ENCODE results near the gene GTPBP6.
"Not testable (repeated sequence)": the region's sequence is repeated elsewhere in the genome, so short reads cannot be mapped to it uniquely, and the experiment has no call there.

Gene GTPBP6

DNA sequence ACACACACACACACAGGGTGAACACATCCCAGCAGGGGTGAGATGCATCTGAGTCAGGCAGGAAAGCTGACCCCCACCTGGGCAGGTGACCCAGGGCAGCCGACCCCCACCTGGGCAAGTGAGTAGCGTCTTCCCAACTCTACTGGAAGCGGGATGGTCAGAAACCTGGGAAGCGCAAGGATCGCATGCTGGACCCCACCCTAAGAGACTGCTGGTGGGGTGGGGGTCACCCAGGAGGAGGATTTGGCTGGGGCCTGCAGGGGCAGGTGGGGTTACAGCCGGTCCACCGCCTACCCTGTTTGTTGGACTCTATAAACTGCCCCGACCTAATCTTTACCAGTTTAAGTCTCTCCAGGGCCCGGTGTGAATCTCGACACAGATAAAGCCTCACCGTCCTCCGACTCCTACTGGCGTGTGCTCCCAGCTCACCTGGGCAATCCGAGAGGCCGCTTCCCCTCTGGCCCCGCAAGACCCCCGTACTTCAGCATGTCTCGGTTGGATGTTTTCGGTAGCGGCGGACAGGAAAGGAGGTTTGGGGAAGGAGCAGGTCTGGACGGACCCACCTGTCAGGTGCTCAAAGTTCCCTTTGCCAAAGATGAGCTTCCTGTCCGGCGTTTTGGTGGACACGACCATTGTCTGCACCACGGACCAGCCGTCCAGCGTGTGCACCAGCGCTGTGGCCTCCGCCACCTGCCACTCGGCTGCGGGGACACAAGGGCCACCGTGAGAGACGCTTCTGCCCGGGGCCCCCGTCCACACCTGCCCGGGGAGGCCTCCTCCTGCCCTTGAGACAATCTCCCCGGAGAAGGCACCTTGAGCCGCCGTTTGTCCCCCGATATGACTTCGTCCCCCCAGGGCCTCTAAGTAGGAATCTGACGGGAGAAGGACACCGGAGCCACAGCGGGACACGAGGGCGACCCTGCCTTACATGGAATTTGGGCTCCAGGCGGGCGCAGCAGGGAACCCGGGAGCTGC is 2.0 kb downstream of the GTPBP6 start:
- no peak for DNase-seq (ENCODE audit: low read depth)

GRCh38 chrX:314781-315595 is 3.6 kb downstream of the GTPBP6 start:
- DNase-seq (ENCODE audit: low read depth): no peak

- DNase-seq (ENCODE audit: low read depth): no peak
These were observed 4.5 kb downstream of the GTPBP6 start for GRCh38 chrX:314049-314448.

DNA sequence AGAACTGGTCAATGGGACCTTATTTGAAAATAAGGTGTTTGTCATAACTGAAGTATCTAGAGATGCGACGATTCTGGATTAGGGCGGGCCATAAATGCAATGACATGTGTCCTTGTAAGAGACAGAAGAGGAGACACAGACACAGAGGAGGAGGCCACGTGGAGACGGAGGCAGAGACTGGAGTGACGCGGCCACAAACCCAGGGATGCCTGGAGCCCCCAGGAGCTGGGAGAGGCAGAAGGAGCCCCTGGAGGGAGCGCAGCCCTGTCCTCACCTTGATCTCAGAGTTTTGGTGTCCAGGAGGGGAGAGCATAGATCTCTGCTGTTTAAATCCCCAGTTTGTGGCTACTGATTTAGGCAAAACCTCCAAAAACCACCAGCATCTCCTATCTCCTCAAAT is 5.0 kb downstream of the GTPBP6 start:
- DNase-seq (ENCODE audit: low read depth): no peak

DNA sequence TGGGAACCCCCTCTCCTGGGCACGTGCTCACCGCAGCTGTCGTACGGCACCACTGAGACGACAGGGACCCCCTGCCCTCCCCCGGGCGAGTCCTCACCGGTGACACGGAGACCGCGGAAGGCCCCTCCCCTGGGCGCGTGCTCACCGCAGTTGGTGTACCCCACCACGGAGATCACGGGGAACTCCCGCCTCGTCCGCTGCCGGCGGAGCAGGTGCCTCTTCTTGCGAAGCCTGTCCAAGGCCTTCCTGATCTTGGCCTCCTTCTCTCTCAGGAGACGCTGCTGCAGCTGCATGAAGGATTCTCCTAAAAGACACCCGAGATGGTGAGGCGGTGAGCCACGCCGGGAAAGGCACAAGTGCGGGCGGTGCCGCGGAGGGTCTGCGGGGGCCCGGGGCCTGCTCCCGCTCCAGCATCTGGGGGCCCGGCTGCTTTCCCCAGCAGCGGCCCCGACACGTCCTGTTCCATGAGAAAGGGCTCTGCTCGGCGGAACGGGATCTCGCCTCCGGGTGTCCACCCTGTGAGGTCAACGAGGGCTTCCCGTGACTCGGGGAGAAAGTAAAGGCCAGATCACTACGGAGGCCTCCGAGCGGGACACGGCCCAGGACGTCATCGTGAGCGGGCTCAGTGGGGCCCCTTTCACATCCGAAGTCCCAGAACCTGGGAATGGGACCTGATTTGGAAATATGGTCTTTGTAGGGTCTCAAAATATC is 5.8 kb downstream of the GTPBP6 start:
- no peak for DNase-seq (ENCODE audit: low read depth)

DNA sequence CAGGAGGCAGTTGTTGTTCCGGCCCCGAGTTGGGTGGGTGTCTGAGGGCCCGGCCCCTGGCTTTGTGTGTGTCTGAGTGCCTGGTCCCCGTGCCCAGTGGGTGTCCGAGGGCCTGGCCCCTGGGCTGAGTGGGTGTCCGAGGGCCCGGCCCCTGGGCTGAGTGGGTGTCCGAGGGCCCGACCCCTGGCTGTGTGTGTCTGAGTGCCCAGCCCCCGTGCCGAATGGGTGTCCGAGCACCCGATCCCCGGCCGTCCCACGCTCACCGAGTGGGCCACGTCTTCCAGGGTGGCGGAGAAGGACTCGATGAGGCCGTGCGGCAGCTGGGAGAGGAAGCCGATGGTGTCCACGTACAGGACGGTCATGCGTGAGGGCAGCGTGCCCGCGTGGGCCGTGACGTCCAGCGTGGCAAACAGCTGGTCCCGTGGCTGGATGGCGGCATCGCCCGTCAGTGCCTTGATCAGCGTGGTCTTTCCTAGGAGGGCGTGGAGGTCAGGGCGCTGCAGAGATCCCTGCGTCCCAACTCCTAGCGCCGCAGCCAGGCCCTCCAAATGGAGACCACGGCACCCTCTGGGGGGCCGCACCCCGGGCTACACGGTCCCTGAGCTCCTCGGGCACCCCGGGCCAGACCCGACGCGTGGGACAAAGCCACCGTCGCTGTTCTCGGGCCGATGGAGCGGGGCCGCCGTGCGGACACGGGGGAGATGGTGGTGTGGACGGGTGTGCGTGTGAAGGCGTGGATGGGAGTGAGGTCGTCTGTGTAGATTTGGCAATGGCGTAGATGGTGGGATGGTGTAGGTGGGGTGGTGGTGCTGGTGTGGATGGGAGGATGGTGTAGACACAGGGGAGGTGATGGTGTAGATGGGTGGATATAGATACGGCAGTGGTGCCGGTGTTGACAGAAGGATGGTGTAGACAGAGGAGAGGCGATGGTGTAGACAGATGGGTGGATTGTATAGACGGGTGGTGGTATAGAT is 7.2 kb downstream of the GTPBP6 start:
- no peak for DNase-seq (ENCODE audit: low read depth)

DNA sequence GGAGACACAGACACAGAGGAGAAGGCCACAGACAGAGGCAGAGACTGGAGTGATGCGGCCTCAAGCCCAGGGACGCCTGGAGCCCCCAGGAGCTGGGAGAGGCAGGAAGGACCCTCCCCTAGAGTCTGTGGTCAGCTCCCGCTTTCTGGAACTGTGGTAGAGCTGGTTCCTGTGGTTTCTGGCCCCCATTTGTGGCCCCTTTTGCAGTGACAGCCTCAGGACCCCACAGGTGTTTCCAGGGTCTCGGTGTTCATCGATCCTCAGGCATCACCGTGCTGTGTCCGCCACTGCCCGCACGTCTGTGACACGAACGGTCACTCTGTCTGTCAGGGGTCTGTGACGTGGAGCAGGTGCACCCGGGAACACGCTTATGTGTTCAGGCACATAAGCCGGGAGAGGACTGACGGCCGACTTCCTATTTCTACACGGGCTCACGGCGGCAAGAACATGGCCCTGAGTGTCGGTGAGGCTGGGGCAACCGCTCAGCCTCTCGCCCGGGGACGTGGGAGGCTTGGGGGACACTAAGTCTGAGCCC is 7.9 kb downstream of the GTPBP6 start:
- DNase-seq (ENCODE audit: low read depth): no peak

GRCh38 chrX:308821-309520 is 9.6 kb downstream of the GTPBP6 start:
- no peak for DNase-seq (ENCODE audit: low read depth)

DNA sequence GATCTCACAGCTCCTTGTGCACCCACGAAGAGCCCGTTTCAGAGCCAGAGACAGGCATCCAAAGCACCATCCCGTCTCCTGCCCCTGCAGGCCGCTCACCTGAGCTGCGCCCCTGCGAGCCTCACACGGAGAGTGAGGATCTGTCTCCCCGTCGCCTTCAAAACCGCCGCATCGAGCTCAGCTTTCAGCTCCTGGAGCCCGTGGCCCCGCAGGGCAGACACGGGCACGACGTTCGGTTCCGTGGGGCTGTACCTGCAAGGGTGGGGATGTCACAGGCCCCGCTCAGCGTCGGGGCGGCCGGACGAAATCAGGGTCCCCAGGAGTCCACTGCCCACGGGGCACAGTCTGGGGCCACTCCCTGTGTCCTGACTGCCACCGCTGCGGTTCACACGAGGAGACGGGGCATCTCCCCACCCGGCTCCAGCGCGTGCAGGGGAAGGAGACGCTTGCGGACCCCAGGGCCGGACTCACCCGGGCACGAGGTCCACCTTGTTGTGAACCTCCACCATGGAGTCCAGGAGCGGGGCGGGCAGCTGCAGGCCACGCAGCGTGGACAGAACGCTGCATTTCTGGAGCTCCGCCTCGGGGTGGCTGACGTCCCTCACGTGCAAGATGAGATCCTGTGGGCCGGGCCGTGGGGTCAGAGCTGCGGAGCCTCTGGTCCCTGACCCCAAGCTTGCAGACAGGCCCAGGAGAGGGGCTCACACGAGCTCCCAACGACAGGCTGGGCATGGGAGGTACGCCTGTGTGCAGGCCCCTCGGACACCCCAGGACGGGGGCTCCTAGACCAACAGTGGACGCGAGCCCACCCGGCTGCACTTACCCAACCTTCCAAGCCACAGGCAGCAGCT is 11.1 kb downstream of the GTPBP6 start:
- no peak for DNase-seq (ENCODE audit: low read depth)

- not testable (repeated sequence) for DNase-seq (ENCODE audit: low read depth)
These were observed 11.9 kb downstream of the GTPBP6 start for GRCh38 chrX:306614-307251.

GRCh38 chrX:305781-306613 is 12.6 kb downstream of the GTPBP6 start:
- not testable (repeated sequence) for DNase-seq (ENCODE audit: low read depth)

DNA sequence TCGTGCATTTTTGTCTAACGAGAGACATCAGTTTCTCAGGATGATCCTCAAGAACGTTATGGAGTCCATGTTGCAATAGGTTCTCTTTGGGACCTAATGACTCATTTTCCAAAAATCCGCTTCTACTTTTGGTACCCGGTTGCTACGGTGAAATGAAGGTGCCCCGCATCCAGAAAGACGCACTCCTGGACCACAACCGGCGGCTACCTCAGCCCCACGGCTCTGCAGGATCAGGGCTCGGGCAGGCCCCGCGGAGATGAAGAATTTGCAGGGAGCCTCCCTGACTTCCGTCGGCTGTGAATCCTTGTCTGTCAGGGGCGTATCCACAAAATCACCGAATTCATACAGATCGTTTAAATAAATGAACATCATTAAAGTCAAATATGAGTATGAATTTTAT is 15.6 kb downstream of the GTPBP6 start:
- no peak for DNase-seq (ENCODE audit: low read depth)

DNA sequence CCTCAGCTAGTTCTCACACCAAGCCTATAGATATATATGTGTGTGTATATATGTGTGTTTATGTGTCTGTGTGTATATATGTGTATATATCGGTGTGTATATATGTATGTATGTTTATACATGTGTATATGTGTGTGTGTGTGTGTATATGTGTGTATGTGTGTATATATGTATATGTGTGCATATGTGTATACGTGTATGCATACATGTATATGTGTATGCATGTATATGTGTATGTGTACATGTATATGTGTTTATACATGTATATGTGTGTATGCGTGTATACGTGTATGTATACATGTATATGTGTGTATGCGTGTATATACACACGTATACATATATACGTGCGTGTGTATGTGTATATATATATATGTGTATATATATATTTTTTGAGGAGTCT is 18.3 kb downstream of the GTPBP6 start:
- DNase-seq (ENCODE audit: low read depth): no peak

GRCh38 chrX:298993-299392 is 19.6 kb downstream of the GTPBP6 start:
- DNase-seq (ENCODE audit: low read depth): no peak

GRCh38 chrX:295136-295535 is 23.5 kb downstream of the GTPBP6 start:
- no peak for DNase-seq (ENCODE audit: low read depth)

DNA sequence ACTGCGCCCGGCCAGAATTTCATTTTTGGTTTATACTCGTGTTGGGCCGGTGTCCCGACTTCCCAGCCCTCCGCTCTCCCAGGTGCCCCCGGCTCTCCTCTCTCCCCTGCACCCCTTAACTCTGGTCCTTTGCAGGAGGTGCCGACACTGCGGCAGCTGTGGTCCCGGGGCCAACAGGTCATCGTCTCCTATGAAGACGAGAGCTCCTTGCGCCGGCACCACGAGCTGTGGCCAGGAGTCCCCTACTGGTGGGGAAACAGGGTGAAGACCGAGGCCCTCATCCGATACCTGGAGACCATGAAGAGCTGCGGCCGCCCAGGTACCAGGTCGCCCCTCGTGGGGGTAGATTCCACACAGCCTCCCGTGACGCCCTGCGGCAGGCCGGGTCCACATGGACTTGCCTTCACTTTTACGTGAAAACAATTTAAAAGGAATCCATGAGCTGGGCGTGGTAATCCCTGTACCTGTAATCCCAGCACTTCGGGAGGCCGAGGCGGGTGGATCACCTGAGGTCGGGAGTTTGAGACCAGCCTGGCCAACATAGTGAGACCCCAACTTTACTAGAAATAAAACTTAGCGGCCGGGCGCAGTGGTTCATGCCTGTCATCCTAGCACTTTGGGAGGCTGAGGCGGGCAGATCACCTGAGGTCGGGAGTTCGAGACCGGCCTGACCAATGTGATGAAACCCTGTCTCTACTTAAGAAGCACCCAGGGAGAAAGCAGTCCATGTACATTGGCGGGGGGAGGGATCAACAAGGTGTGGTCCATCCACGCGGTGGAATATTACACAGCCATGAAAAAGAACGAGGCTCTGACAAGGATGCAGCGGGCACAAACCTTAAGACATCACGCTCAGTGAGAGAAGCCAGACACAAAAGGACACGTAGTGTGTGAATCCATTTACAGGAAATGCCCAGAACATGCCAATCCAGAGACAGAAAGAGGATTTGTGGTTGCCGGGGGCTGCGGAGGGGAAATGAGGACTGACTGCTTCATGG is 25.4 kb downstream of the GTPBP6 start:
- no peak for DNase-seq (ENCODE audit: low read depth)
